GM12878 (cell line): ENCODE data around the gene RIC3. TPM values are rescaled to one million over a fixed set of nuclear protein-coding genes. Genes with fewer than 3 reads are reported as not detected.

ENCODE experiments used
- ATAC-seq: fragments of 200-7000 bp; cut with Tn5 transposase; 3 replicates; pipeline ENCODE4 v1.9.1; 2020; ENCODE audit warnings: mild to moderate bottlenecking, moderate library complexity
- BruUV-seq: library from RNA; stranded (reverse); fragments of 400-500 nt; replicated peaks from 2 replicates; lab custom pipeline; 2021; lab: Mats Ljungman, UMichigan
- CTCF ChIA-PET: fragments of 300-600 bp; sonication (Branson Sonifier 250); formaldehyde crosslinking; extraction: SDS; loops from one replicate; lab custom pipeline; 2021; ENCODE audit warnings: inconsistent platforms; lab: Yijun Ruan, JAX
- POLR2A ChIA-PET: fragments of 350-600 bp; formaldehyde crosslinking; extraction: SDS; loops from one replicate; lab custom pipeline; 2021; ENCODE audit warnings: inconsistent platforms; lab: Charles Lee
- RAD21 ChIA-PET: fragments of 300-600 bp; sonication (Branson Sonifier 250); formaldehyde crosslinking; loops from one replicate; lab custom pipeline; 2023; ENCODE audit warnings: antibody characterized with exemption; ENCODE audit not compliant: unreplicated experiment; lab: Charles Lee
- SMC1A ChIA-PET: fragments of 300-600 bp; sonication (Branson Sonifier 250); formaldehyde crosslinking; loops from one replicate; lab custom pipeline; 2023; ENCODE audit not compliant: unreplicated experiment, uncharacterized antibody; lab: Charles Lee
- DNase-seq: peaks from one replicate; pipeline ENCODE4 v3.0.0-alpha.2; 2011; ENCODE audit warnings: low read depth, low spot score
- FAIRE-seq: peaks from 3 replicates; lab custom pipeline; 2011; peaks lifted over from hg19 to GRCh38; lab: Jason Lieb, UNC
- H2AFZ ChIP-seq: 2 replicates; pipeline ENCODE4 v1.6.0; 2011; ENCODE audit warnings: low read depth, low read length, control low read depth; ENCODE audit not compliant: control insufficient read depth
- H3K27ac ChIP-seq: 2 replicates; pipeline ENCODE4 v1.5.1; 2011; ENCODE audit warnings: control low read depth; ENCODE audit not compliant: control insufficient read depth, insufficient read depth
- H3K27me3 ChIP-seq, 2 experiments: replicated peaks in 1 of 2; 2 replicates each; pipeline versions ENCODE4 v1.6.0 to v1.6.1; 2011; ENCODE audit warnings: low read length in 1 of 2; ENCODE audit not compliant: control insufficient read depth in 2 of 2, insufficient read depth in 2 of 2
- H3K36me3 ChIP-seq, 2 experiments: 2 replicates each; pipeline ENCODE4 v1.5.1; 2011; ENCODE audit warnings: low read length in 1 of 2; ENCODE audit not compliant: control insufficient read depth in 2 of 2, insufficient read depth in 2 of 2
- H3K4me1 ChIP-seq: 2 replicates; pipeline ENCODE4 v1.6.1; 2011; ENCODE audit warnings: mild to moderate bottlenecking, low read length, moderate library complexity, mixed read lengths; ENCODE audit not compliant: control insufficient read depth, insufficient read depth
- H3K4me2 ChIP-seq: 2 replicates; pipeline ENCODE4 v1.6.0; 2011; ENCODE audit warnings: control low read depth; ENCODE audit not compliant: control insufficient read depth, insufficient read depth
- H3K4me3 ChIP-seq: fragments of 200-600 bp; sonication (generic); 2 replicates; pipeline ENCODE4 v1.5.1; 2016
- H3K79me2 ChIP-seq: 2 replicates; pipeline ENCODE4 v1.6.0; 2011; ENCODE audit warnings: low read length; ENCODE audit not compliant: control insufficient read depth, insufficient read depth
- H3K9ac ChIP-seq: 2 replicates; pipeline ENCODE4 v1.8.0; 2011; ENCODE audit warnings: low read length, control low read depth, mixed read lengths; ENCODE audit not compliant: control insufficient read depth, insufficient read depth
- H3K9me3 ChIP-seq: replicated peaks from 3 replicates; pipeline ENCODE4 v1.5.1; 2011; ENCODE audit warnings: mild to moderate bottlenecking, low read length; ENCODE audit not compliant: control insufficient read depth, insufficient read depth
- H4K20me1 ChIP-seq: 2 replicates; pipeline ENCODE4 v1.6.0; 2011; ENCODE audit not compliant: control insufficient read depth, insufficient read depth
- ASH2L ChIP-seq: fragments of 300-600, 200-600 bp; sonication (generic); IDR thresholded peaks from 2 replicates; pipeline ENCODE4 v1.6.1; 2017; ENCODE audit warnings: low read depth, mild to moderate bottlenecking, borderline replicate concordance
- ATF7 ChIP-seq: fragments of 450-650 bp; IDR thresholded peaks from 2 replicates; pipeline ENCODE4 v1.6.1; 2016; ENCODE audit warnings: low read depth, mild to moderate bottlenecking
- BACH1 ChIP-seq: fragments of 450-650 bp; IDR thresholded peaks from 2 replicates; pipeline ENCODE4 v1.6.1; 2017; ENCODE audit warnings: mild to moderate bottlenecking, borderline replicate concordance
- BHLHE40 ChIP-seq, 2 experiments: fragments of 450-650 bp in 1 of 2; IDR thresholded peaks; 2 replicates each; pipeline ENCODE4 v1.6.1; 2011 to 2017; ENCODE audit warnings: low read depth in 2 of 2, borderline replicate concordance in 1 of 2, improper control_type of control experiment in 1 of 2, low read length in 1 of 2, mild to moderate bottlenecking in 1 of 2
- EED ChIP-seq: sonication (generic); IDR thresholded peaks from 2 replicates; pipeline ENCODE4 v1.6.1; 2016; ENCODE audit warnings: antibody characterized with exemption, low read depth
- MEF2A ChIP-seq: IDR thresholded peaks from 2 replicates; pipeline ENCODE4 v1.6.1; 2011; ENCODE audit warnings: low read depth, mild to moderate bottlenecking, low read length, moderate library complexity; ENCODE audit not compliant: insufficient read depth
- PAX8 ChIP-seq: fragments of 450-650 bp; IDR thresholded peaks from 2 replicates; pipeline ENCODE4 v1.6.1; 2017; ENCODE audit warnings: mild to moderate bottlenecking, moderate library complexity
- RAD21 ChIP-seq: IDR thresholded peaks from 2 replicates; pipeline ENCODE4 v1.6.1; 2011; ENCODE audit warnings: mild to moderate bottlenecking, low read depth, low read length, moderate library complexity; ENCODE audit not compliant: insufficient read depth
- SRF ChIP-seq, 2 experiments: IDR thresholded peaks; 2 replicates each; pipeline ENCODE4 v1.6.1; 2011; ENCODE audit warnings: low read depth in 2 of 2, low read length in 2 of 2, mild to moderate bottlenecking in 1 of 2, moderate library complexity in 1 of 2
- STAT1 ChIP-seq: fragments of 450-650 bp; conservative IDR thresholded peaks from 2 replicates; pipeline ENCODE4 v1.6.1; 2014; ENCODE audit warnings: antibody characterized with exemption, mild to moderate bottlenecking
- TCF3 ChIP-seq: IDR thresholded peaks from 2 replicates; pipeline ENCODE4 v1.6.1; 2012; ENCODE audit warnings: low read depth, mild to moderate bottlenecking, low read length, borderline replicate concordance; ENCODE audit not compliant: insufficient read depth
- WGBS: methylation state at CpG from one replicate; pipeline ENCODE4 v1.1.6; 2016; ENCODE audit warnings: low lambda C conversion rate; ENCODE audit not compliant: insufficient replicate concordance, insufficient coverage; ENCODE audit errors: missing lambda C conversion rate; 5-methylcytosine and 5-hydroxymethylcytosine counted together
- in situ Hi-C: fragments of 300-500 bp; cut with MboI; formaldehyde crosslinking; loops from 9 replicates; pipeline ENCODE4 v1.14.3; 2018; ENCODE audit warnings: mixed read lengths
- intact Hi-C: fragments of 100-400 bp; cut with micrococcal nuclease; formaldehyde crosslinking; loops from one replicate; pipeline ENCODE4 v1.14.2; 2022; ENCODE audit not compliant: unreplicated experiment
- polyA plus RNA-seq, 11 experiments: library from polyadenylated mRNA; depleted of rRNA in 4 of 11; unstranded in 6 of 11; stranded (reverse) in 5 of 11; fragments of >200 nt; fragmentation: Nextera tagmentation in 4 of 11; fragmentation: Illumina TruSeq in 1 of 11; extraction: Ambion mirVana in 4 of 11; extraction: Trizol in 1 of 11; gene quantifications; 1 replicate in 1 of 11; 2 replicates in 10 of 11; pipeline versions ENCODE4 v1.2.1 to v1.2.3, GENCODE V29; 2011 to 2016; ENCODE audit warnings: inconsistent platforms in 2 of 11, missing spikeins in 2 of 11, low read depth in 1 of 11
- total RNA-seq, 4 experiments: library from RNA; depleted of rRNA in 3 of 4; stranded (reverse); fragments of >200 nt in 3 of 4; fragmentation: Illumina TruSeq in 1 of 4; extraction: Trizol in 1 of 4; gene quantifications; 2 replicates each; pipeline versions ENCODE4 v1.2.1 to v1.2.3, GENCODE V29; 2013 to 2021
- TF ChIP-seq, protein P1 (sequence below): IDR thresholded peaks from 2 replicates; pipeline ENCODE4 v1.6.1; 2011; ENCODE audit warnings: low read depth, low read length, improper control_type of control experiment, borderline replicate concordance
- TF ChIP-seq, protein P2 (sequence below): fragments of 450-650 bp; IDR thresholded peaks from 2 replicates; pipeline ENCODE4 v1.6.1; 2014; ENCODE audit warnings: mild to moderate bottlenecking
- TF ChIP-seq, protein P3 (sequence below): fragments of 450-650 bp; IDR thresholded peaks from 2 replicates; pipeline ENCODE4 v1.6.1; 2018; ENCODE audit warnings: borderline replicate concordance, mild to moderate bottlenecking; ENCODE audit not compliant: partially characterized antibody
- TF ChIP-seq, protein P4 (sequence below): fragments of 450-650 bp; IDR thresholded peaks from 2 replicates; pipeline ENCODE4 v1.6.1; 2016; ENCODE audit warnings: mild to moderate bottlenecking, moderate library complexity, borderline replicate concordance

RIC3 gene
- total and polyA plus RNA-seq, 10 of the 15 experiments (the other 5 are each of a cell fraction or from before 2014, with no cell fraction given): 0.90 to 8.9 (median 2.2) TPM

DNA sequence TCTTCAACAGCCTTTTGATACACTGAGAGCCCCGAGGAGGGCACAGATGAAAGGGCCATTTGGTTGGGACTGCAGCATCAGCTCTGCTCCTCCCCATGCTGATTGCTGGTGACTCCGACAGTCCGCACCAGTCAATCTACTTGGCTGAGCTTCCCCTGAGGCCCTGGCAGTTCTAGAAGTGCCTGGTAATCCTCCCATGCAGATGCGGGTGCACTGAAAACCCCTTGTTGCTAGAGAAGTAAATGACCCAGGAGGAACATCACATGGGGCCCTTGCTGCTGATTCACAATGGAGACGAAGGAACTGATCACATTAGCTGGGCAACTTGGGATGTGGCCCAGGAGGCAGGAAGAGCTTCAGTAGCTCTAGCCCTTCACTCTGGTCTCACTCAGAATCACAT lies 35.2 kb upstream of the RIC3 start:
- FAIRE-seq: no peak
- ATAC-seq: no peak
- no peaks in the 10 kb centered on the region for H3K9me3 ChIP-seq
- RAD21 ChIA-PET: interaction anchor here (1.1 to 3.8 kb wide), 3 partner anchors 11 to 105 kb away, joined by 3 to 22 read pairs (median 4); no protein-coding TSS in a partner anchor
- H3K79me2 ChIP-seq: no peaks in the 10 kb centered on the region
- in situ Hi-C loops (no loop called here), intact Hi-C loops (loop anchor here (10.0 kb wide), 1 partner anchor 169 kb away; no protein-coding TSS in a partner anchor)
- SMC1A ChIA-PET: interaction anchor here (0.8 to 1.9 kb wide), 4 partner anchors 8 to 360 kb away, joined by 3 to 6 read pairs (median 4); no protein-coding TSS in a partner anchor
- DNase-seq: no peak
- H4K20me1 ChIP-seq: no peaks in the 10 kb centered on the region
- H3K4me1 ChIP-seq: peaks cover 4% of the 10 kb centered on the region; the same call in 1 of the 2 replicates
- no peak overlapping the region for H3K27ac ChIP-seq
- no peak overlapping the region for H3K4me3 ChIP-seq
- no peak overlapping the region for H3K4me2 ChIP-seq
- no peaks in the 10 kb centered on the region for H3K36me3 ChIP-seq
- H2AFZ ChIP-seq: no peak overlapping the region
- WGBS: 47% methylated on average over 5 of the region's 5 CpGs
- peaks cover 0 to 3% of the 10 kb centered on the region in 2 experiments; a peak in 2 of 4 replicates for H3K27me3 ChIP-seq
- CTCF ChIA-PET: interaction anchor here (1.2 to 8.7 kb wide), 5 partner anchors 9 to 363 kb away, joined by 3 to 132 read pairs (median 9); no protein-coding TSS in a partner anchor
- POLR2A ChIA-PET: interaction anchor here (0.6 to 1.2 kb wide), 2 partner anchors 9 to 65 kb away, joined by 3 to 4 read pairs; no protein-coding TSS in a partner anchor
- H3K9ac ChIP-seq: no peak overlapping the region
- no TSS peak for BruUV-seq
- no peak for TF ChIP-seq BACH1
- TF ChIP-seq BHLHE40 (IDR thresholded peaks at IDR 0.05; ENCODE audit: borderline replicate concordance in 1 of 2, low read depth in 2 of 2, low read length in 1 of 2): no peak
- TF ChIP-seq, protein P1, sequence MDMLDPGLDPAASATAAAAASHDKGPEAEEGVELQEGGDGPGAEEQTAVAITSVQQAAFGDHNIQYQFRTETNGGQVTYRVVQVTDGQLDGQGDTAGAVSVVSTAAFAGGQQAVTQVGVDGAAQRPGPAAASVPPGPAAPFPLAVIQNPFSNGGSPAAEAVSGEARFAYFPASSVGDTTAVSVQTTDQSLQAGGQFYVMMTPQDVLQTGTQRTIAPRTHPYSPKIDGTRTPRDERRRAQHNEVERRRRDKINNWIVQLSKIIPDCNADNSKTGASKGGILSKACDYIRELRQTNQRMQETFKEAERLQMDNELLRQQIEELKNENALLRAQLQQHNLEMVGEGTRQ: no peak
- no peak for TF ChIP-seq TCF3
- no peak for TF ChIP-seq PAX8
- no peak for TF ChIP-seq SRF (IDR thresholded peaks at IDR 0.05; ENCODE audit: low read depth in 2 of 2, low read length in 2 of 2)
- TF ChIP-seq ASH2L: no peak
- TF ChIP-seq MEF2A: no peak
- TF ChIP-seq, protein P2, sequence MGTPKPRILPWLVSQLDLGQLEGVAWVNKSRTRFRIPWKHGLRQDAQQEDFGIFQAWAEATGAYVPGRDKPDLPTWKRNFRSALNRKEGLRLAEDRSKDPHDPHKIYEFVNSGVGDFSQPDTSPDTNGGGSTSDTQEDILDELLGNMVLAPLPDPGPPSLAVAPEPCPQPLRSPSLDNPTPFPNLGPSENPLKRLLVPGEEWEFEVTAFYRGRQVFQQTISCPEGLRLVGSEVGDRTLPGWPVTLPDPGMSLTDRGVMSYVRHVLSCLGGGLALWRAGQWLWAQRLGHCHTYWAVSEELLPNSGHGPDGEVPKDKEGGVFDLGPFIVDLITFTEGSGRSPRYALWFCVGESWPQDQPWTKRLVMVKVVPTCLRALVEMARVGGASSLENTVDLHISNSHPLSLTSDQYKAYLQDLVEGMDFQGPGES: no peak
- TF ChIP-seq RAD21: no peak
- TF ChIP-seq, protein P3, sequence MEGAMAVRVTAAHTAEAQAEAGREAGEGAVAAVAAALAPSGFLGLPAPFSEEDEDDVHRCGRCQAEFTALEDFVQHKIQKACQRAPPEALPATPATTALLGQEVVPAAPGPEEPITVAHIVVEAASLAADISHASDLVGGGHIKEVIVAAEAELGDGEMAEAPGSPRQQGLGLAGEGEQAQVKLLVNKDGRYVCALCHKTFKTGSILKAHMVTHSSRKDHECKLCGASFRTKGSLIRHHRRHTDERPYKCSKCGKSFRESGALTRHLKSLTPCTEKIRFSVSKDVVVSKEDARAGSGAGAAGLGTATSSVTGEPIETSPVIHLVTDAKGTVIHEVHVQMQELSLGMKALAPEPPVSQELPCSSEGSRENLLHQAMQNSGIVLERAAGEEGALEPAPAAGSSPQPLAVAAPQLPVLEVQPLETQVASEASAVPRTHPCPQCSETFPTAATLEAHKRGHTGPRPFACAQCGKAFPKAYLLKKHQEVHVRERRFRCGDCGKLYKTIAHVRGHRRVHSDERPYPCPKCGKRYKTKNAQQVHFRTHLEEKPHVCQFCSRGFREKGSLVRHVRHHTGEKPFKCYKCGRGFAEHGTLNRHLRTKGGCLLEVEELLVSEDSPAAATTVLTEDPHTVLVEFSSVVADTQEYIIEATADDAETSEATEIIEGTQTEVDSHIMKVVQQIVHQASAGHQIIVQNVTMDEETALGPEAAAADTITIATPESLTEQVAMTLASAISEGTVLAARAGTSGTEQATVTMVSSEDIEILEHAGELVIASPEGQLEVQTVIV: no peak
- TF ChIP-seq ATF7: no peak
- TF ChIP-seq, protein P4, sequence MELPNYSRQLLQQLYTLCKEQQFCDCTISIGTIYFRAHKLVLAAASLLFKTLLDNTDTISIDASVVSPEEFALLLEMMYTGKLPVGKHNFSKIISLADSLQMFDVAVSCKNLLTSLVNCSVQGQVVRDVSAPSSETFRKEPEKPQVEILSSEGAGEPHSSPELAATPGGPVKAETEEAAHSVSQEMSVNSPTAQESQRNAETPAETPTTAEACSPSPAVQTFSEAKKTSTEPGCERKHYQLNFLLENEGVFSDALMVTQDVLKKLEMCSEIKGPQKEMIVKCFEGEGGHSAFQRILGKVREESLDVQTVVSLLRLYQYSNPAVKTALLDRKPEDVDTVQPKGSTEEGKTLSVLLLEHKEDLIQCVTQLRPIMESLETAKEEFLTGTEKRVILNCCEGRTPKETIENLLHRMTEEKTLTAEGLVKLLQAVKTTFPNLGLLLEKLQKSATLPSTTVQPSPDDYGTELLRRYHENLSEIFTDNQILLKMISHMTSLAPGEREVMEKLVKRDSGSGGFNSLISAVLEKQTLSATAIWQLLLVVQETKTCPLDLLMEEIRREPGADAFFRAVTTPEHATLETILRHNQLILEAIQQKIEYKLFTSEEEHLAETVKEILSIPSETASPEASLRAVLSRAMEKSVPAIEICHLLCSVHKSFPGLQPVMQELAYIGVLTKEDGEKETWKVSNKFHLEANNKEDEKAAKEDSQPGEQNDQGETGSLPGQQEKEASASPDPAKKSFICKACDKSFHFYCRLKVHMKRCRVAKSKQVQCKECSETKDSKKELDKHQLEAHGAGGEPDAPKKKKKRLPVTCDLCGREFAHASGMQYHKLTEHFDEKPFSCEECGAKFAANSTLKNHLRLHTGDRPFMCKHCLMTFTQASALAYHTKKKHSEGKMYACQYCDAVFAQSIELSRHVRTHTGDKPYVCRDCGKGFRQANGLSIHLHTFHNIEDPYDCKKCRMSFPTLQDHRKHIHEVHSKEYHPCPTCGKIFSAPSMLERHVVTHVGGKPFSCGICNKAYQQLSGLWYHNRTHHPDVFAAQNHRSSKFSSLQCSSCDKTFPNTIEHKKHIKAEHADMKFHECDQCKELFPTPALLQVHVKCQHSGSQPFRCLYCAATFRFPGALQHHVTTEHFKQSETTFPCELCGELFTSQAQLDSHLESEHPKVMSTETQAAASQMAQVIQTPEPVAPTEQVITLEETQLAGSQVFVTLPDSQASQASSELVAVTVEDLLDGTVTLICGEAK: no peak
- TF ChIP-seq EED: no peak
- no peak for TF ChIP-seq STAT1
